HG02798 (cell line): Measurements from ENCODE around the gene ZBTB6.
"Not testable (repeated sequence)": the region's sequence is repeated elsewhere in the genome, so short reads cannot be mapped to it uniquely, and the experiment has no call there.

Experiments used
- ATAC-seq: cut with Tn5 transposase; IDR thresholded peaks from one replicate; pipeline ENCODE4 v1.9.1; 2021; ENCODE audit warnings: mild to moderate bottlenecking; ENCODE audit not compliant: unreplicated experiment, poor library complexity

The ZBTB6 gene

DNA sequence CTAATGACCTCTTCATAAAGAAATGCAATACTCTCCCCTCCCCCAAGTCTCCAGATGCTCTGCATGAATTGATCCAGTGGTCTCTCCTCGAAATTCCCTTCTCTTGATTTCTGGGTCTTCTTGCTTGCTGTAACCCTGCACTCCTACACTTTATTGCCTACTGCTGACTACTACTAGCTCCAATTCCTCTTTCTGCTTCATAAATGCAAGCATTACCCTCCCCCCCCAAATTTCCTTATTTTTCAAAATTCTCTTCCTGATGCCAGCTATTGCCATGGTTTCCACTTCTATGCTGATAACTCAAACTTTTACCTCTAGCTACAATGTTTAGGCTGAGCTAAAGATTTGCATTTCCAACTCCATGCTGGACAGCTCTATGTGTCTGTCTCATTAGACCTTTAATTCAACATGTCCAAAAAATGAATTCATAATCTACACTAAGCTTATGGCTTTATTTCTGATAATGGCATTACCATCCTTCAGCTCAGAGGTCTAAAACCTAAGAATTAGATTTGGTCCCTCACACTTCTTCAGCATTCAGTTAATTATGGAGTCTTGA, 16.8 kb upstream of the ZBTB6 start:
- no peak for ATAC-seq

DNA sequence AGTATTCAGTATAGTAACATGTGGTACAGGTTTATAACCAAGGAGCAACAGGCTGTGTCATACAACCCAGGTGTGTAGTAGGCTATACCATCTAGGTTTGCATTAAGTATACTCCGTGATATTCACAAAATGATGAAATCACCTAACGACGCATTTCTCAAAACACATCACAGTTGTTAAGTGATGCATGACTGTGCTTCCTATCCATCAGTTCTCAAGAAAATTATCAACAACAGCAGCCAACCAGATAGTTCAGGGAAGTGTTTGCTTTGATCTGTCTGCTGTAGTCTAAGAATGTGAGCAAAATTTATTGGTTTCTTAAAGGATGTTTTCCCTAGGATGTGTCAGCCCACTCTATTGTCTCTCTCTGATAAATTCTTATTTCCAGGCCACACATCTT, 10.8 kb upstream of the ZBTB6 start:
- no peak for ATAC-seq

DNA sequence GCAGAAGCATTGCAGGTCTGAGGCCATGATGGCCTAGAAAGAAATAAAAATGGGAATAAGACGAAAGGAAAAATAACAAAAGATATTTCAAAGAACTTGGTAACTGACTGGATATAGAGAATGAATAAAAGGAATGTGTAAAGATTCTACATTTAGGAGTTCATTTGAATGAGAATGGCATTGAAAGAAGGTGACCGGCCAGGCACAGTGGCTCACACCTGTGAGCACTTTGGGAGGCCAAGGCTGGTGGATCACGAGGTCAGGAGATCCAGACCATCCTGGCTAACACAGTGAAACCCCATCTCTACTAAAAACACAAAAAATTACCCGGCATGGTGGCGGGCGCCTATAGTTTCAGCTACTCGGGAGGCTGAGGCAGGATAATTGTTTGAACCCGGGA, 9.6 kb upstream of the ZBTB6 start:
- ATAC-seq: no peak

DNA sequence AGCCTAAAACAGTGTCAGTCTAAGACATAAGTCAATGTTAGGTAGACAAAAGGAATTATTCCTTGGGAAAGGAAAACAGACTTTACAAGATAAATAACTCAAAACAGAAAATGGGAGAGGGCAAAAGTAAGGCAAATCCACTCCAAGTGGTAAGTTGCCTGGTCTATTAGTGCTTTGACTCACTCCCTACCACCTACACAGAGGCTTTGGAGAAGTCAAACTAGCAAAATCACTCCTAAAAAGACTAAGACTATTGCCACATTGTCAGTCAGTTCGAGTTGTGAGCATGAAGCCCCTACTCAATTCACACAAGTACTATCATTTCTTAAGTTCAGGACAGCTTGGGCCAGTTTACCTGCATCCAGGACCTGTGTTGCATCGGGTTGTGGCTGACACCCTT, 5.2 kb upstream of the ZBTB6 start:
- ATAC-seq: no peak

DNA sequence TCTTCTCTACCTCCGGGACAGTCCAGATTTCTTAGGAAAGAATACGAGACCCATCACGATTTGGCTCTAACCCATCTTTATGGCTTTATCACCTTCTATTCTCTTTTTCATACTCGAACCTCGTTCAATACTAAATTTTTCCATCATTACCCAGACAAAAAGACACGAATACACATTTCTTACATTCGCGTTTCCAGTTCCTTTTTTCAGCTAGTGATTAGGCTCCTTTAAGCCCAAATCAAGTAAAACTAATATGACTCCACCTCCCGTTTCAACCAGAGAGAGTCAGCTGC, 506 bp downstream of the ZBTB6 start:
- ATAC-seq: no peak

DNA sequence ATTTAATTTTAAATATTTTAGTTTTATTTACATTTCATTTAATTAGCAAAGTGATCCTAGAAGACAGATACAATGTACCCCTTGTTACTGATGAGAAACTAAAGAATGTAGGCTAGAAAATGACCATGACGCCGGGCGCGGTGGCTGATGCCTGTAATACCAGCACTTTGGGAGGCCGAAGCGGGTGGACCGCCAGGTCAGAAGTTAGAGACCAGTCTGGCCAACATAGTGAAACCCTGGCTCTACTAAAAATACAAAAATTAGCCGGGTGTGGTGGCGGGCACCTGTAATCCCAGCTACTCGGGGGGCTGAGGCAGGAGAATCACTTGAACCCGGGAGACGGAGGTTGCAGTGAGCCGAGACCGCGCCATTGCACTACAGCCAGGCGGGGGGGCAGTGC, 7.0 kb downstream of the ZBTB6 start:
- not testable (repeated sequence) for ATAC-seq

DNA sequence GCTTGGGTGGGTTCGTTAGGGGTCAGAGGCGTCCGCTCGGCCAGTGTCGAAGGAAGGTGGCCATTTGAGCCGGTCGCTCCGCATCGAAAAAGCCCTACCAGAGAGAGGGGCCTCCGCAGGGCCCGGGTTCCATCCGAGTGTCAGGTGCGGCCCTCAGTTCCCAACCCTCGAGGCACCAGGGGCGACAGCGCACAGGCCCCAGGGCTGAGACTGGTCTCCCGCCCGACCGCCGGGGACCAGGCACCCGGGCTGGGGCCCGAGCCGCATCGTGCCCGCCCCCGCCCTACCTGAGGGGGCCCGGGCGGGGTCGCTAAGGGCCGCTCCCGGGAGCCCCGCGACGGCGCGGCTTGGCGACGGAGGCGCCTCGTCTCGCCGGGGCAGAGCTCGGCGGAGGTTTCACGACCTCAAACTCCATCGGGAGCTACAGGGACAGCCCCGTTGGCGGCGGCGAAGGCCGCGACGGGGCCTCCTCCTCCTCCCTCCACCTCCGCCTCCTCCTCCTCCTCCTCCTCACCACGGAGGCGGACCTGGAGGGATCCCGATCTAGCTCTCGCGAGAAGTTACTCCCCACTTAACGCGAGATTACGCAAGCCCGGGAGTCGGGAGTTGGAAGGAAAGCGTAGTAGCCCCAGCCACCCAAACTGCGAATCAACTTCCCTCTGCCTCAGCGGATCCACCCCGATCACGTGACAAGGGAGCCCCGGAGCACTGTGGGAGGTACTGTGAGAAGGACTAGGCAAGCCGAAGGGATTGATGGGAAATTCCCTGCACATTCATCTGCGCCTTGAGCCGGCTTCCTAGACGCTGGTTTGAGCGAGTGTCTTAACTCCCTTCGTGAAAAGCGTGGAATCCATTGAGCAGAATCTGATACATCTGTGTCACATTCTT, 8.1 kb downstream of the ZBTB6 start, which contains the start of gene RC3H2:
Gene RC3H2 (minus strand): TSS at position 537 of the 888 bp plus-strand sequence. CDS start 7,850 bp downstream, outside the sequence.
- peak; percentile 89 for ATAC-seq

DNA sequence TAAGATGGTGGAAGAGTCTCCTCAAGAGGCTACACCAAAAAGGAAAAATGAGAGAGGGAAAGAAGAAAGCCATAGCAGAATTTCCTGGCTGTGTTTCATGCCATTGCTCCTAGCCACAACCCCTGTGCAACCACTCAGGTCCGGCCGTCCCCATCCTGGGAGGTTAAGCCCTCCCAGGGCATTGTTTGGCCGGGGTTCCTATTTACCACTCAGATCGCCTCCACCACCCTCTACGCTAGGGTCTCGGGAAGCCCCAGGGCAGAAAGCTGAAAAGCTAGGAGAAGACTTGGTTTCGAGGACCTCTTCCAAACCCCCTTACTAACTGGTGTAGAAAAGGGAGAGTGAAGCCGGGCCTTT, 8.7 kb downstream of the ZBTB6 start:
- ATAC-seq: peak; percentile 14

DNA sequence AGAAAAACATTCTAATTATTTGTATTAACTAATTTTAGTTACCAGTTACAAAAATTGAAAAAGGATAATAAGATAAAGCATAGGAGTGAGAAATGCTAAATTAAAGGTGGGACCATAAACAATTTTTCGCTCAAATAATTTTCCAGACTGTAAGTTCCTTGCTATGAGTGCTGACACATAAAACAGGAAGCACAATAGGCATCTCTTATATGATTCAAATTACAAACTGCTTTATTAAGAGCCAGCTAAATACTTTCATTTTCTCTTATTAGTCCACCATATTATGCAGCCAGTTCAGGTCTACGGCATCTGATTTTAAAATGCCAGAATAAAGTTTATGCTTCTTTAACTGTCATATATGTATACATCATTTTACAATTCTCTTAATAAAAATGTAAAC, 12.3 kb downstream of the ZBTB6 start:
- no peak for ATAC-seq

DNA sequence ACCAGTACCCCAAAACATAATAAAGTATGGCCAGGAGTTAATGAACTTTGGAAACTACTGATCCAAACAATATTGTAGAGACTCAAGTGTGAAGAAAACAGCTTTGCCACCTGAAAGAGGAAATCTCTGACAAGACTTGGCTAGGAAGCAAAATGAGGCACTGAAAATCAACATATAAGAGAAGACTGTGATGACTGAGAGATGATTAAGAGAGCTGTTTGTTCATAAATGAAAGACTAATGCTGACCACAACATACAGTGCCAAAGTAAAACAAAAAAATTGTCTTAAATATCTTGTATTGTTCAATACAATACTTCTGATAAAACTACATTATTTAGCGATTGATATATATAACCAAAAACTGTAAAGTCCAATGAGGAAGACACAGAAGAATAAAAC, 15.2 kb downstream of the ZBTB6 start:
- no peak for ATAC-seq

DNA sequence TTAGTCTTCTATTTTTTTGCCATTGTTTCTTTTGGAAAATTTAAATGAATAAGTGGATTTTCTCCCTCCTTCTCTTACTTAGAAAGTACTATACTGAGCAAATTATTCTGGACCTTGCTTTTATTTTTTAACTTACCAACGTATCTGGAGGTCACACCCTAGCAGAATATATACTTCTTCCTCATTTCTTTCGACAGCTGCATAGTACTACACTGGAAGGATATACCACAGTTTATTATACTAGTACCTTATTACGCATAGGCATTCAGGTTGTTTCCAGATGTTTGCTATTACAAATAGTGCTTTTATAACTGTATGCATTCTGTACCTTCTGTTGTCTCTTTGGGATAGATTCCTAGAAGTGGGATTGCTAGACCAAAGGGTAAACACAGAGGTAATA, 24.6 kb downstream of the ZBTB6 start:
- ATAC-seq: no peak

DNA sequence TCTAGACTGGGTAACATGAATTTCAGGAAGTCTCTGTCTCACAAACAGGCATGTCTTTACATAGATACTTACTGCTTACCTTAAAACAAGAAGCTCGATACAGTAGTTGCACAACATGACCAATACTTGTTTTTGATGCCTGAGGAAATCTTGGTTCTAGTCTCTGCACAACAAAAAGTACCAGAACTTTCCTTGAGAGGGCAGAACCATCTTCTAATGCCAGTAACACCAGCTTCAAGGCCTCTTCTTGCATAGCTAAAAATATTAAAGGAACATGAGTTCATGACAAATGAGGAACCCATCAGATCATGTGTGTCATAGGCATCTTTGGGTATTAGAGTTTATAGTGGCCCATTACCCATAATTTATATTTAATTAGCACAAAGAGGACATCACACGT, 30.0 kb downstream of the ZBTB6 start:
- no peak for ATAC-seq

DNA sequence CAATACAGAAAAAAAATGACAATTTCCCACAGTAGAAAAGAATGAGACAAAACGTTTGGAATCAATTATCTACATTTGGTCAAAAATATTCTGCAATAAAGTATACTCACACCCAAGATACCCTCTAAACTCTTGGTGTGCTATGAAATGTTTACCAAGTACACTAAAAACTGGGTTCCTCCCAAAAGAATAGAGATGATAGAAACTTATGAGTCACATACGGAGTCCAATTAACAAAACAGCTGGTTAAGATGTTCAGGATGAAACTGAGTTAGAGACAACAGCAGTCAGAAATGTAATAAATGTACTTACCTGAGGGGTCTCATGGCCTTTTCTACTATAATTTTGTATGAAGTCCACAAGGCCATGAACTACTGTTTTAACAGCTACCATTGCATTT, 33.7 kb downstream of the ZBTB6 start:
- no peak for ATAC-seq

DNA sequence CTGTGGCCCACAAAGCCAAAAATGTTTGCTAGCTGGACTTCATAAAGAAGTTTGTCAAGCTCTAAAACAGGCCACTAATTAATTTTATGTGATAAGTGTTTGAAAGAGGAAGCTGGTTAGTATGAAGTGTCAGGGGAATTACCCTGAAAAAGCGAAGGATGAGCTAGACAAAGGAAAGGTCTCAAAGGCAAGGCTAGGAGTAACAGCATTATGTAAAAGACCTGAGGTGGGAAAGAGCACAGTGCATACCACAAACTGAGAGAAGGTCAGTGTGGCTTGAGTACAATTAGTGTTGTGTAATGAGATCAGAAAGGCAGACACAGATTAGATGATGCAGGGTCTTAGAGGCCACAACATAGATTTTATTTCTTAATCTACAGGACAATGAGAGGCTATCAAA, 37.6 kb downstream of the ZBTB6 start:
- no peak for ATAC-seq

DNA sequence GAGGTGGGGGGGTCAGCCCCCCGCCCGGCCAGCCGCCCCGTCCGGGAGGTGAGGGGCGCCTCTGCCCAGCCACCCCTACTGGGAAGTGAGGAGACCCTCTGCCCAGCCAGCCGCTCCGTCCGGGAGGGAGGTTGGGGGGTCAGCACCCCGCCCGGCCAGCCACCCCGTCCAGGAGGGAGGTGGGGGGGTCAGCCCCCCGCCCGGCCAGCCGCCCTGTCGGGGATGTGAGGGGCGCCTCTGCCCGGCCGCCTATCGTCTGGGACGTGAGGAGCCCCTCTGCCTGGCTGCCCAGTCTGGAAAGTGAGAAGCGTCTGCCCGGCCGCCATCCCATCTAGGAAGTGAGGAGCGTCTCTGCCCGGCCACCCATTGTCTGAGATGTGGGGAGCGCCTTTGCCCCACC, 45.8 kb downstream of the ZBTB6 start:
- not testable (repeated sequence) for ATAC-seq

DNA sequence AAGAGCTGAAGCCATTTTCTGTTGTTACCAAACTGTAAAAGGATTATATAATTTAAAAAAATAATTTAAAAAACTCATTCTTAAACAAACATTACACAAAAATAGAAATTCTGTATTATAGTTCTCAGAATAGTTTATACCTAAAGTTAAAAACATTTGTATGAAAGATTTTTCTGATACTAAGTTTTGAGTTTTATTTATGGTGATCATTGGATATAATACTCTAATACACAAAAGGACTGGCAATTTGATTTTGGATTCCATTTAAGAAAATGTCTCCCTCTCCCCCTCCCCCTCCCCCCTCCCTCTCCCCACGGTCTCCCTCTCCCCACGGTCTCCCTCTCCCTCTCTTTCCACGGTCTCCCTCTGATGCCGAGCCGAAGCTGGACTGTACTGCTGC, 47.0 kb downstream of the ZBTB6 start:
- ATAC-seq: no peak

DNA sequence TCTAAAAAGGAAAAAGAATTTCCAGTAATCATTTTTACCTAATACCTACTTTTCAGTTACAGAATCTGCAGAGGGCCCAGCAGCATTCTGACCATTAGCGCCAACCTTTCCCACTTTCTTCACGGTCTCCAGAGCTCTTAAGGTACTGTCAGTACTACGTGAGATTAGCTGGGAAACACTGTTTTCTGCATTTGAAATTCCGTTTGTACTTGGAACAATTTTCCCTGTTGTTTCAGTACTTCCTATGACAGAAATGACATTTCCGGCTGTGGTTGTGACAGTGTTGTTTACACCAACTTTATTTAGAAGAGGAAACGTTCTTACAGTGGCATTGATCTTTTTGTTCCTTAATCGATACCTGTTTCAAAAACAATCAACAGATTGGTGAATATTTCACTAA, 47.8 kb downstream of the ZBTB6 start:
- ATAC-seq: no peak

DNA sequence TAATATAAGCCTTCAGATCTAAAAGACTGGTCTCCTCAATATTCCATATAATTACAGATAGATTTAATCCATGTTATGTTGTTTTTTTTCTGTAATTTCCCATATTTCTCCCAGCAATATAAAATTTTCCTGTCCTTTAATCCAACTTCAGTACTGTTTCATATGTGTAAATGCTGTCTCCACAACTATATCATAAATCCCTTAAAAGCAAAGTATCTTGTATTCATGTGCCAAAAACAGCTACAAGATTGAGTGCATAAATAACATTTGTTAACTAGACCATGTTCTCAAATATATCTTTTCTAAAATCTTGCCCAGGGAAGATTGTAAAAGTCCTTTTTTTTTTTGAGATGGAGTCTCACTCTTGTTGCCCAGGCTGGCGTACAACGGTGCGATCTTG, 49.7 kb downstream of the ZBTB6 start:
- no peak for ATAC-seq

DNA sequence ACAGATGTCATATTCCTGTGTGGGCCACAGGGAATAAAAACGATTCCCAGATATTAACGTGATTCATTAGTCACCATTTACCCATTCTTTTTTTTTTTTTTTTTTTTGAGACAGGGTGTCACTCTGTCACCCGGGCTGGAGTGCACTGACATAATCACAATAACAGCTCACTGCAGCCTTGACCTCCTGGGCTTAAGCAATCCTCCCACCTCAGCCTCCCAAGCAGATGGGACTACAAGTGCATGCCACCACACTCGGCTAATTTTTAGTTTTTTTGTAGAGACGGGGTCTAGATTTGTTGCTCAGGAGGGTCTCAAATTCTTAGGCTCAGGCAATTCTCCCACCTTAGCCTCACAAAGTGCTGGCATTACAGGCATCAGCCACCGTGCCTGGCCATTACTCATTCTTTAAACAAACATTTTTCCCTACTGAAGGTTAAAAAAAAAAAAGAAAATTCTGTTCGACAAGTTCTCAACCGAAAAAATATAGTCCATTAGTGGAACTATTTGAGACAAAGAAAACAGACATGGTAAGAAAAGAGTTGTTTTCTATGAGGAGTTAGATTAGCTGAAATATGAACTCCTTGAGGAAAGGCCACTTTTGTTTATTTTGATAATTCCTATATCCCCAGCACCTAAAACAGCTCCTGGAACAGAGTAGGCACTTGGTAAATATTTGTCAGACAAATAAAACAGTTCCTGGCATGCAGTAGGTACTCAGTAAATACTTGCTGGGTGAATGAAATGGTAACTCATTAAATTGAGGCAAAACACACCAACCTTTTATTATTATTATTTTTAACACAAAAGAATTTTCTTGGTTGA, 52.6 kb downstream of the ZBTB6 start:
- ATAC-seq: no peak
